Endothelial cell (in vitro differentiated cells): ENCODE measurements around the gene ACY1. TPM values are rescaled to one million over a fixed set of nuclear protein-coding genes. Genes with fewer than 3 reads are reported as not detected.

Source experiments
- DNase-seq: peaks from one replicate; pipeline ENCODE4 v3.0.0; 2021; ENCODE audit warnings: low spot score
- H3K27ac Mint-ChIP-seq: one replicate; pipeline ENCODE4 v1.8.0; 2021; ENCODE audit warnings: mixed read lengths, inconsistent platforms; ENCODE audit not compliant: unreplicated experiment
- H3K27me3 Mint-ChIP-seq: one replicate; pipeline ENCODE4 v1.8.0; 2021; ENCODE audit warnings: mild to moderate bottlenecking, moderate library complexity, mixed read lengths, inconsistent platforms; ENCODE audit not compliant: unreplicated experiment
- H3K36me3 Mint-ChIP-seq: one replicate; pipeline ENCODE4 v1.8.0; 2021; ENCODE audit warnings: mild to moderate bottlenecking, low read depth, mixed read lengths, inconsistent platforms; ENCODE audit not compliant: unreplicated experiment
- H3K4me1 Mint-ChIP-seq: one replicate; pipeline ENCODE4 v1.8.0; 2021; ENCODE audit warnings: mild to moderate bottlenecking, mixed read lengths, inconsistent platforms; ENCODE audit not compliant: unreplicated experiment
- H3K4me3 Mint-ChIP-seq: one replicate; pipeline ENCODE4 v1.8.0; 2021; ENCODE audit warnings: mild to moderate bottlenecking, mixed read lengths, inconsistent platforms; ENCODE audit not compliant: unreplicated experiment
- H3K9me3 Mint-ChIP-seq: one replicate; pipeline ENCODE4 v1.8.0; 2021; ENCODE audit warnings: mixed read lengths, inconsistent platforms; ENCODE audit not compliant: unreplicated experiment
- total RNA-seq: library from RNA; stranded (reverse); fragmentation: NEBNext Ultra II Directional; extraction: Animal tissue kit (Norgen Biotek cat#: 25700); gene quantifications from one replicate; pipeline ENCODE4 v1.2.1, GENCODE V29; 2021; ENCODE audit not compliant: unreplicated experiment
- TF ChIP-seq, protein P1 (sequence below): fragments of 200-600 bp; sonication (generic); IDR thresholded peaks from one replicate; pipeline ENCODE4 v1.5.0; 2021; ENCODE audit warnings: antibody characterized with exemption; ENCODE audit not compliant: unreplicated experiment

Gene ACY1
- total RNA-seq, 1 donor from 2014 or later = 19.8 TPM

DNA sequence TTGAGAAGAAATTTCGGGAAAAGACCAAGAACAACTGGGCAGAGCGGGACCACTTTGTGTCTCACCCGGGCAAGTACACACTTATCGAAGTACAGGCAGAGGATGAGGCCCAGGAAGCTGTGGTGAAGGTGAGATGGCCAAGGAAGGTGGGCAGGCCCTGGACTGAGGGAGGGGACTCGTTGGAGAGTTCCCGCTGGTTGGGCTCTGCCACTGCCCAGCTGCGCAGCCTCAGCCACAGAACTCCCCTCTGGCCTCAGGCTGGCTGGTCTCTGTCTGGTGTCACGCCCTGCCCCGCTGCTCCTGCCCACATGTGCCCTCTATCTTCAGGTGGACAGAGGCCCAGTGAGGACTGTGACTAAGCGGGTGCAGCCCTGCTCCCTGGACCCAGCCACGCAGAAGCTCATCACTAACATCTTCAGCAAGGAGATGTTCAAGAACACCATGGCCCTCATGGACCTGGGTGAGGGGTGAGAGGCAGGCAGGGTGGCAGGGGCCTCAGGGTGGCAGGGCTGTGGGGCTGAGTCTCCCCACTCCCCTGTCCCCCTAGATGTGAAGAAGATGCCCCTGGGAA lies 38.8 kb upstream of the ACY1 start:
- Mint-ChIP-seq H3K36me3 (peaks cover 4% of the 10 kb centered on the region), H3K27ac (no peak overlapping the region)

GRCh38 chr3:51945031-51945840 lies 38.1 kb upstream of the ACY1 start:
- peaks cover 12% of the 10 kb centered on the region for H3K4me1 Mint-ChIP-seq

More for the DNA sequence above, 38.8 kb upstream of the ACY1 start:
- peaks cover 11% of the 10 kb centered on the region for H3K27me3 Mint-ChIP-seq
- H3K9me3 Mint-ChIP-seq = no peaks in the 10 kb centered on the region
- no peak overlapping the region for H3K4me3 Mint-ChIP-seq
- no peak for DNase-seq
- H3K4me1 Mint-ChIP-seq = peaks cover 12% of the 10 kb centered on the region
- TF ChIP-seq, protein P1, sequence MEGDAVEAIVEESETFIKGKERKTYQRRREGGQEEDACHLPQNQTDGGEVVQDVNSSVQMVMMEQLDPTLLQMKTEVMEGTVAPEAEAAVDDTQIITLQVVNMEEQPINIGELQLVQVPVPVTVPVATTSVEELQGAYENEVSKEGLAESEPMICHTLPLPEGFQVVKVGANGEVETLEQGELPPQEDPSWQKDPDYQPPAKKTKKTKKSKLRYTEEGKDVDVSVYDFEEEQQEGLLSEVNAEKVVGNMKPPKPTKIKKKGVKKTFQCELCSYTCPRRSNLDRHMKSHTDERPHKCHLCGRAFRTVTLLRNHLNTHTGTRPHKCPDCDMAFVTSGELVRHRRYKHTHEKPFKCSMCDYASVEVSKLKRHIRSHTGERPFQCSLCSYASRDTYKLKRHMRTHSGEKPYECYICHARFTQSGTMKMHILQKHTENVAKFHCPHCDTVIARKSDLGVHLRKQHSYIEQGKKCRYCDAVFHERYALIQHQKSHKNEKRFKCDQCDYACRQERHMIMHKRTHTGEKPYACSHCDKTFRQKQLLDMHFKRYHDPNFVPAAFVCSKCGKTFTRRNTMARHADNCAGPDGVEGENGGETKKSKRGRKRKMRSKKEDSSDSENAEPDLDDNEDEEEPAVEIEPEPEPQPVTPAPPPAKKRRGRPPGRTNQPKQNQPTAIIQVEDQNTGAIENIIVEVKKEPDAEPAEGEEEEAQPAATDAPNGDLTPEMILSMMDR = no peak

GRCh38 chr3:51945926-51946705 lies 37.2 kb upstream of the ACY1 start:
- H3K27me3 Mint-ChIP-seq = peaks cover 9% of the 10 kb centered on the region
- peaks cover 5% of the 10 kb centered on the region for H3K4me1 Mint-ChIP-seq
- no peak for DNase-seq
- H3K9me3 Mint-ChIP-seq = no peaks in the 10 kb centered on the region
- TF ChIP-seq, protein P1 = no peak
- H3K4me3 Mint-ChIP-seq = no peak overlapping the region
- H3K27ac Mint-ChIP-seq = no peak overlapping the region
- peaks cover 4% of the 10 kb centered on the region for H3K36me3 Mint-ChIP-seq

More at GRCh38 chr3:51945031-51945840, 38.1 kb upstream of the ACY1 start:
- no peak overlapping the region for H3K27ac Mint-ChIP-seq
- H3K4me3 Mint-ChIP-seq = no peak overlapping the region
- TF ChIP-seq, protein P1 = no peak
- peaks cover 12% of the 10 kb centered on the region for H3K27me3 Mint-ChIP-seq
- no peak for DNase-seq
- peaks cover 4% of the 10 kb centered on the region for H3K36me3 Mint-ChIP-seq
- no peaks in the 10 kb centered on the region for H3K9me3 Mint-ChIP-seq

DNA sequence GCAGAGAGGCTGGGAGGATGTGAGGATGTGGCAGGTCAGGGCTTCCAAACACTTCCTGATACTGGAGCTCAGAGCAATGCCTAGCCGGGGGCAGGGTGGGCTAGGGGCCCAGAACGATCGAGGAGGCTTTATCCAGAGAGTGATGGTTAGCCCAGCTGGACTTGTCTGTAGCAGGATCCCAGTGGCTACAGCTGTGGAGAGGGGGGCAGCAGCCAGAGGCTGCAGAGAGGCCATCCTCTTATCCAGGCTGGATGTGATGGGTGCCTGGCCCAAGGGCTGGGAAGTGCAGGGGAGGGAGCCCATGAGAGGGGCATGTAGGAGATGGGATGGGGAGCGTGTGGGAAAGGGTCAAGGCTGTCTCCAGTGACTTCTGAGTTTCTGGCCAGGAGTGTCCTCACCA lies 36.5 kb upstream of the ACY1 start:
- Mint-ChIP-seq H3K4me3 (no peak overlapping the region), H3K27me3 (peaks cover 9% of the 10 kb centered on the region), H3K27ac (no peak overlapping the region), H3K4me1 (peaks cover 3% of the 10 kb centered on the region), H3K36me3 (peaks cover 4% of the 10 kb centered on the region), H3K9me3 (no peaks in the 10 kb centered on the region)
- DNase-seq = no peak
- TF ChIP-seq, protein P1 = no peak
